HL-60 (cell line): ENCODE data around the gene FRRS1.

Experiments used
- GABPA ChIP-seq: IDR thresholded peaks from 2 replicates; pipeline ENCODE4 v1.6.1; 2012; ENCODE audit warnings: low read depth
- POLR2AphosphoS5 ChIP-seq: IDR thresholded peaks from 2 replicates; pipeline ENCODE4 v1.6.1; 2012; ENCODE audit warnings: low read depth
- SPI1 ChIP-seq: IDR thresholded peaks from 2 replicates; pipeline ENCODE4 v1.6.1; 2012; ENCODE audit warnings: low read depth, mild to moderate bottlenecking, borderline replicate concordance
- TF ChIP-seq, protein P1 (sequence below): IDR thresholded peaks from one replicate; pipeline ENCODE4 v1.5.1; 2011; ENCODE audit warnings: low read length, control low read depth, inconsistent platforms; ENCODE audit not compliant: insufficient read depth
- TF ChIP-seq, protein P2 (sequence below): IDR thresholded peaks from 2 replicates; pipeline ENCODE4 v1.6.1; 2012; ENCODE audit warnings: low read depth; ENCODE audit not compliant: insufficient replicate concordance

DNA sequence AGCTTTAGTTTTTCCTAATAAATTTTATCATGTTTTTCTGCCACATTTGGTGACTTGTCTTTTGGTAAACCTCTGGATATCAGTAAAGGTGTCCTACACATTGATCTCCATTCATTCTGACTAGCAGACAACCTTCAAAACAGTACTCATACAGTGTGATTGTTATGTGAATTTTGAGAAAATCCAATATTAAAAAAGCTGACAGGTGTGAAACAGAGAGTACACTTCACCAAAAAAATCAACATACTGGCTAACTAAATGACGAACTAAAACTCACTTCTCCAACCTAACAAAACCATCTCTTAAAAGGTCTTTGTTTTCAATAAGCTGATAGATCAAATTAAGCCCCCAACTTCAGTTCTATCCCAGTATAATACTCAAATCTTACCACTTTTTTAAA is 1.5 kb downstream of the FRRS1 start:
- TF ChIP-seq SPI1 (no peak), POLR2AphosphoS5 (no peak), GABPA (no peak)
- TF ChIP-seq, protein P1, sequence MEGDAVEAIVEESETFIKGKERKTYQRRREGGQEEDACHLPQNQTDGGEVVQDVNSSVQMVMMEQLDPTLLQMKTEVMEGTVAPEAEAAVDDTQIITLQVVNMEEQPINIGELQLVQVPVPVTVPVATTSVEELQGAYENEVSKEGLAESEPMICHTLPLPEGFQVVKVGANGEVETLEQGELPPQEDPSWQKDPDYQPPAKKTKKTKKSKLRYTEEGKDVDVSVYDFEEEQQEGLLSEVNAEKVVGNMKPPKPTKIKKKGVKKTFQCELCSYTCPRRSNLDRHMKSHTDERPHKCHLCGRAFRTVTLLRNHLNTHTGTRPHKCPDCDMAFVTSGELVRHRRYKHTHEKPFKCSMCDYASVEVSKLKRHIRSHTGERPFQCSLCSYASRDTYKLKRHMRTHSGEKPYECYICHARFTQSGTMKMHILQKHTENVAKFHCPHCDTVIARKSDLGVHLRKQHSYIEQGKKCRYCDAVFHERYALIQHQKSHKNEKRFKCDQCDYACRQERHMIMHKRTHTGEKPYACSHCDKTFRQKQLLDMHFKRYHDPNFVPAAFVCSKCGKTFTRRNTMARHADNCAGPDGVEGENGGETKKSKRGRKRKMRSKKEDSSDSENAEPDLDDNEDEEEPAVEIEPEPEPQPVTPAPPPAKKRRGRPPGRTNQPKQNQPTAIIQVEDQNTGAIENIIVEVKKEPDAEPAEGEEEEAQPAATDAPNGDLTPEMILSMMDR: no peak
- TF ChIP-seq, protein P2, sequence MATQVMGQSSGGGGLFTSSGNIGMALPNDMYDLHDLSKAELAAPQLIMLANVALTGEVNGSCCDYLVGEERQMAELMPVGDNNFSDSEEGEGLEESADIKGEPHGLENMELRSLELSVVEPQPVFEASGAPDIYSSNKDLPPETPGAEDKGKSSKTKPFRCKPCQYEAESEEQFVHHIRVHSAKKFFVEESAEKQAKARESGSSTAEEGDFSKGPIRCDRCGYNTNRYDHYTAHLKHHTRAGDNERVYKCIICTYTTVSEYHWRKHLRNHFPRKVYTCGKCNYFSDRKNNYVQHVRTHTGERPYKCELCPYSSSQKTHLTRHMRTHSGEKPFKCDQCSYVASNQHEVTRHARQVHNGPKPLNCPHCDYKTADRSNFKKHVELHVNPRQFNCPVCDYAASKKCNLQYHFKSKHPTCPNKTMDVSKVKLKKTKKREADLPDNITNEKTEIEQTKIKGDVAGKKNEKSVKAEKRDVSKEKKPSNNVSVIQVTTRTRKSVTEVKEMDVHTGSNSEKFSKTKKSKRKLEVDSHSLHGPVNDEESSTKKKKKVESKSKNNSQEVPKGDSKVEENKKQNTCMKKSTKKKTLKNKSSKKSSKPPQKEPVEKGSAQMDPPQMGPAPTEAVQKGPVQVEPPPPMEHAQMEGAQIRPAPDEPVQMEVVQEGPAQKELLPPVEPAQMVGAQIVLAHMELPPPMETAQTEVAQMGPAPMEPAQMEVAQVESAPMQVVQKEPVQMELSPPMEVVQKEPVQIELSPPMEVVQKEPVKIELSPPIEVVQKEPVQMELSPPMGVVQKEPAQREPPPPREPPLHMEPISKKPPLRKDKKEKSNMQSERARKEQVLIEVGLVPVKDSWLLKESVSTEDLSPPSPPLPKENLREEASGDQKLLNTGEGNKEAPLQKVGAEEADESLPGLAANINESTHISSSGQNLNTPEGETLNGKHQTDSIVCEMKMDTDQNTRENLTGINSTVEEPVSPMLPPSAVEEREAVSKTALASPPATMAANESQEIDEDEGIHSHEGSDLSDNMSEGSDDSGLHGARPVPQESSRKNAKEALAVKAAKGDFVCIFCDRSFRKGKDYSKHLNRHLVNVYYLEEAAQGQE: no peak
